GM18870 (cell line): Measurements from ENCODE around the gene SNX10.

Experiments
- ATAC-seq: cut with Tn5 transposase; IDR thresholded peaks from one replicate; pipeline ENCODE4 v1.9.1; 2021; ENCODE audit warnings: moderate library complexity; ENCODE audit not compliant: unreplicated experiment

The SNX10 gene

GRCh38 chr7:26398756-26399509 is 107.3 kb downstream of the SNX10 start:
- ATAC-seq: peak; percentile 96

GRCh38 chr7:26399736-26400135 is 108.1 kb downstream of the SNX10 start:
- no peak for ATAC-seq

GRCh38 chr7:26403640-26404039 is 112.0 kb downstream of the SNX10 start:
- ATAC-seq: no peak

GRCh38 chr7:26404189-26404996 is 112.7 kb downstream of the SNX10 start:
- no peak for ATAC-seq

GRCh38 chr7:26406433-26406832 is 114.8 kb downstream of the SNX10 start:
- no peak for ATAC-seq

GRCh38 chr7:26409661-26410547 is 118.2 kb downstream of the SNX10 start:
- ATAC-seq: no peak

- ATAC-seq: no peak
These were observed 121.5 kb downstream of the SNX10 start for GRCh38 chr7:26413007-26413691.

GRCh38 chr7:26416004-26416403 is 124.3 kb downstream of the SNX10 start:
- no peak for ATAC-seq

- ATAC-seq: no peak
These were observed 126.3 kb downstream of the SNX10 start for GRCh38 chr7:26417911-26418413.

GRCh38 chr7:26419198-26419597 is 127.5 kb downstream of the SNX10 start:
- no peak for ATAC-seq

- ATAC-seq: no peak
These were observed 128.9 kb downstream of the SNX10 start for GRCh38 chr7:26420422-26421019.

GRCh38 chr7:26422761-26423160 is 131.1 kb downstream of the SNX10 start:
- ATAC-seq: no peak

- no peak for ATAC-seq
These were observed 131.8 kb downstream of the SNX10 start for GRCh38 chr7:26423436-26423835.
